ENCODE measurements around the gene RNH1. TPM values are rescaled to one million over a fixed set of nuclear protein-coding genes. Genes with fewer than 3 reads are reported as not detected.
A peak's percentile ranks its signal among the peaks of the same experiment; 100 is the strongest.

The RNH1 gene
- total and polyA plus RNA-seq, 2 of the 8 experiments (the other 6 are each of a cell fraction or from before 2014, with no cell fraction given), result 48.7 to 49.8 TPM

DNA sequence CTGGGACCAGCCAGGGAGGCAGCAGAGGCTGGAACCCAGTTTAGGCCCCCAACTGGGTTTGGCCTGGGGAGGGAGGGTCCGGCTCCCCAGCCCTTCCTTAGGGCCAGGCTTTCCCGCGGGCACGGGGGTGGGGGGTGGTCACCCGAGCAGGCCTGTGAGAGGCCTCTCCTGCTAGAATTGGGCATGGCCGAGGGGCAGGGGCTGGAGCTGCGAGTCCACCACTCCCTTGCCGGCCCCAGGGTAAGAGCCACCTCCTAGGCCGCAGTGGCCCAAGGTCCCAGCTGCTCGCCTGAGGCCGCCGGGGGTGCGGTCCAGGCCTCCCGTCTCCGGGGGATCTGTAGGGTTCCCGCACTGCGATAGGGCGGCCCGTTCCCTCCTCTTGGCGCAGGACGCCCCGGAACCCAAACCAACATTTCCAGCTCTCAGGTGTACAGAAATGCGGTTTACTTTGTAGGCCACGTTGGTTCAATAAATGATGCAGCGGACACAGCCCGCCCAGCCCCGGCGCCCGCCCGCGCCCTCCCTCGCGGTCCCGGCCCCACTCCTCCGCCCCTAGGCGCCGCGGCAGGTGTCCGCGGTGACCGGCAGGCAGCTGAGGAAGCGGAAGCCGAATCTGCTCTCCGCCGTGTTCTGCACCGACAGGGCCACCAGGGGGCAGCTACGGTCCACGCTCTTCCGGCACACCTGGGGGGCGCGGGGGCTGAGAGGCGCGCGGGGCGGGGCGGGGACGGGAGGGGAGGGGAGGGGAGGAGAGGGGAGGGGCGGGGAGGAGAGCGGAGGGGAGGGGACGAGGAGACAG, 47.6 kb upstream of the RNH1 start (continued):
- TF ChIP-seq RBBP5 (IDR thresholded peaks at IDR 0.05; ENCODE audit: borderline replicate concordance, low read depth, low read length) (no peak), CBX5 (IDR thresholded peaks at IDR 0.05; ENCODE audit: low read depth, low read length) (no peak), POLR2A (IDR thresholded peaks at IDR 0.05; ENCODE audit: control extremely low read depth in 1 of 2, low read depth in 2 of 2, low read length in 2 of 2) (no peak), CHD1 (IDR thresholded peaks at IDR 0.05; ENCODE audit: low read depth, low read length) (no peak), SRF (IDR thresholded peaks at IDR 0.05; ENCODE audit: low read depth, low read length) (no peak), POLR2AphosphoS5 (IDR thresholded peaks at IDR 0.05; ENCODE audit: low read depth, low read length) (no peak), BRCA1 (IDR thresholded peaks at IDR 0.05; ENCODE audit: low read depth, low read length) (no peak), RAD21 (IDR thresholded peaks at IDR 0.05 in 1 of 2, conservative IDR thresholded peaks at IDR 0.05 in 1 of 2; ENCODE audit: low read depth in 2 of 2, low read length in 2 of 2) (peak; percentile 77 to 79), CREB1 (IDR thresholded peaks at IDR 0.05) (peak; percentile 52; the same call in 1 of the 2 replicates), CTBP2 (IDR thresholded peaks at IDR 0.05; ENCODE audit: borderline replicate concordance, insufficient read depth, insufficient read length, low read length) (peak; percentile 9)
- TF ChIP-seq, protein P1, sequence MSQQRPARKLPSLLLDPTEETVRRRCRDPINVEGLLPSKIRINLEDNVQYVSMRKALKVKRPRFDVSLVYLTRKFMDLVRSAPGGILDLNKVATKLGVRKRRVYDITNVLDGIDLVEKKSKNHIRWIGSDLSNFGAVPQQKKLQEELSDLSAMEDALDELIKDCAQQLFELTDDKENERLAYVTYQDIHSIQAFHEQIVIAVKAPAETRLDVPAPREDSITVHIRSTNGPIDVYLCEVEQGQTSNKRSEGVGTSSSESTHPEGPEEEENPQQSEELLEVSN (IDR thresholded peaks at IDR 0.05), result no peak
- TF ChIP-seq, protein P2, sequence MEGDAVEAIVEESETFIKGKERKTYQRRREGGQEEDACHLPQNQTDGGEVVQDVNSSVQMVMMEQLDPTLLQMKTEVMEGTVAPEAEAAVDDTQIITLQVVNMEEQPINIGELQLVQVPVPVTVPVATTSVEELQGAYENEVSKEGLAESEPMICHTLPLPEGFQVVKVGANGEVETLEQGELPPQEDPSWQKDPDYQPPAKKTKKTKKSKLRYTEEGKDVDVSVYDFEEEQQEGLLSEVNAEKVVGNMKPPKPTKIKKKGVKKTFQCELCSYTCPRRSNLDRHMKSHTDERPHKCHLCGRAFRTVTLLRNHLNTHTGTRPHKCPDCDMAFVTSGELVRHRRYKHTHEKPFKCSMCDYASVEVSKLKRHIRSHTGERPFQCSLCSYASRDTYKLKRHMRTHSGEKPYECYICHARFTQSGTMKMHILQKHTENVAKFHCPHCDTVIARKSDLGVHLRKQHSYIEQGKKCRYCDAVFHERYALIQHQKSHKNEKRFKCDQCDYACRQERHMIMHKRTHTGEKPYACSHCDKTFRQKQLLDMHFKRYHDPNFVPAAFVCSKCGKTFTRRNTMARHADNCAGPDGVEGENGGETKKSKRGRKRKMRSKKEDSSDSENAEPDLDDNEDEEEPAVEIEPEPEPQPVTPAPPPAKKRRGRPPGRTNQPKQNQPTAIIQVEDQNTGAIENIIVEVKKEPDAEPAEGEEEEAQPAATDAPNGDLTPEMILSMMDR (IDR thresholded peaks at IDR 0.05; ENCODE audit: control extremely low read depth in 1 of 3, insufficient read depth in 1 of 3, low read depth in 1 of 3, low read length in 3 of 3), result peak in 2 of 3 experiments; percentile 68 to 82; a peak in 3 of 4 replicates

Data from H1 (cell line).